Germinal center (tissue), 1 donor: ENCODE results near the gene BZW1.

ENCODE experiments used
- DNase-seq: peaks from one replicate; pipeline ENCODE4 v3.0.0; 2012; ENCODE audit warnings: mixed read lengths, low spot score

Gene BZW1

GRCh38 chr2:200839513-200839912 is 27.8 kb downstream of the BZW1 start:
- DNase-seq: no peak

DNA sequence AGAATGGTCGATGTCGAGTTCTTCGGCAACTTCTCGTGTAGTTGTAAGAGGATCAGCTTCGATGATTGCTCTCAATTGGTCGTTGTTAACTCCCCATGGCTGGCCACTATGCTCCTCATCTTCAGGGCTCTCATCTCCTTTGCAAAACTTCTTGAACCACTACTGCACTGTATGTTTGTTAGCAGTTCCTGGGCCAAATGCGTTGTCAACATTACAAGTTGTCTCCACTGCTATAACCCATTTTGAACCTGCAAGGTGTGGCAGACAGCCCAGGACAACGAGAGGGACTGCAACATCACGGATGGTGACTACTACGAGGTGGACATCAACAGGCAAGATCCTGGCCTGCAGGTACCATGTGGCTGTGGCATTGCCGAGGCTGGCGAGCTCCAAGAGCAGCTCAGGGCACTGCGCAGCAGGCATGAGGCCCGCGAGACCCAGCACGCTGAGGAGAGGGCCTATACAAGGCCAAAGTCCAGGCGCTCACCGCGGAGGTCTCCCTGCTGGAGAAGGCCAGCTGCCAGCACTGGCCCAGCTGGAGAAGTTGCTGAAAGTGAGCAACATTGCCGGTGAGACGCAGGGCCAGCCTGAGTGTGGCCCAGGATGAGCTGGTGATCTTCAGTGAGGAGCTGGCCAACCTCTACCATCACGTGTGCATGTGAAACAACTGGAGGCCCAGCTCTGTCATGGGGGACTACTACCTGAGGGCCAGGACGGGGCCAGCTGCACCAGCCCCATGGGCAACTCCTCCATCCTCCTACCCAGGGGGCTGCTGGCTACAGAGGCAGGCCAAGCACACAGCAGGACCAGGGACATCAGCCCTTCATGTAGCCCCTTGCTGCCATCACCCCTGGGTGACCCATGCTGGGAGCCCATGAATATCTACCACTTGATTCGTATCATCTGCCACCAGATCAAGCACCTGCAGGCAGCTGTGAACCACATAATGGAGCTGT is 32.6 kb downstream of the BZW1 start:
- no peak for DNase-seq

DNA sequence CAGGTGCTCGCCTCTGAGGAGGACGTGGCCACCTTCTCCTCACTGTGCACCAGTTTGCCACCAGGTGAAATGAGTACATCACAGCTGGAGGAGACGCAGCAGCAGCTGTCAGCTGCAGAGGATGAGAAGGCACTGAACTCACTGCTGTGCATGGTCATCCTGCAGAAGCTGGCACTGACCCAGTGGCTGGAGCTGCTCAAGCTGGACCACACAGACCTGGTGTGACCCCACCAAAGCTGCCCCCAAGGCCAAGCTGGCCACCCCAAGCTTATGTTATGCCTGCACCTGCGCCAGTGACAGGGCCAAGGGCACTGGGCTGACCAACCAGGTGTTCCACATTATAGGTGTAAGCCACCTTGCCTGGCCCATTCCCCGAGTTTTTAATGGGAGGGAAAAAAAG is 33.5 kb downstream of the BZW1 start:
- no peak for DNase-seq

DNA sequence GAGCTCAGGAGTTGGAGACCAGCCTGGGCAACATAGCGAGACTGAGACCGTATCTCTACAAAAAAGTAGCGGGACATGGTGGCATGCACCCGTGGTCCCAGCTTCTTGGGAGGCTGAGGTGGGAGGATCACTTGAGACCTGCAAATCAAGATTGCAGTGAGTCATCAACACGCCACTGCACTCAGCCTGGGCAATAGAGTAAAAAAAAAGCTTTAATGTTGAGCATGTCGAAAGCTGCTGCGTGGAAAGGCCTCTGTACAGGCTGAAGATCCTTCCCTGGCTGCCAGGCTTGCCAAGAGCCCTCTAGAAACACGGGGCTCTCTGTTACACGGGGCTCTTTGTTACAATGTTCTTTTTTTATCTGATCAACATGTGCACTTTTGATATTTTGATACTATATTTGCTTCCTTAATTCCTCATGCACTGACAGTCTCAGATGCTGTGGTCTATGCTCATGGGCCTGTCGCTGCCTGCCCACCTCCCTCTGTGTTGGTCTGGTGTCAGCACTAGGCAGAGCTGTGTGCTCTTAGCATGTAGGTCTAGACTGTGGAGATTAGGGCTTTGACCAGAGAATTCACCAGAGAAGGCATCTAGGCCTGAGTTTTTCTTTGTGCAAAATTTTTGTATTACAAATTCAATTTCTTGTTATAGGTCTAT is 34.1 kb downstream of the BZW1 start:
- no peak for DNase-seq

- DNase-seq: no peak
Measured at GRCh38 chr2:200847269-200847668, 35.6 kb downstream of the BZW1 start.

DNA sequence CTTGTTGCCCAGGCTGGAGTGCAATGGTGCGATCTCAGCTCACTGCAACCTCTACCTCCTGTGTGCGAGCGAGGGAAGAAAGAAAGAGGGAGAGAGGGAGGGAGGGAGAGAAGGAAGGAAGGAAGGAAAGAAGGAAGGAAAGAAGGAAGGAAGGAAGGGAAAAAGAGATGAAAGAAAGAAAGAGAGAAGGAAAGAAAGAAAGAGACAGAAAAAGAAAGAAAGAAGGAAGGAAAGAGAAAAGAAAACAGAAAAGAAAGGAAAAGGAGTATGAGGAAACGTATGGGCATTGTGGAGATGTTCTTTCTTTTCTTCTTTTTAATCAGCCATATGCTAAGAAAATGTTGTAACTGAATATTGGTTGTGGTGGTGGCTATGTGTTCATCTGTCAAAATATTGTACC is 36.2 kb downstream of the BZW1 start:
- DNase-seq: no peak

DNA sequence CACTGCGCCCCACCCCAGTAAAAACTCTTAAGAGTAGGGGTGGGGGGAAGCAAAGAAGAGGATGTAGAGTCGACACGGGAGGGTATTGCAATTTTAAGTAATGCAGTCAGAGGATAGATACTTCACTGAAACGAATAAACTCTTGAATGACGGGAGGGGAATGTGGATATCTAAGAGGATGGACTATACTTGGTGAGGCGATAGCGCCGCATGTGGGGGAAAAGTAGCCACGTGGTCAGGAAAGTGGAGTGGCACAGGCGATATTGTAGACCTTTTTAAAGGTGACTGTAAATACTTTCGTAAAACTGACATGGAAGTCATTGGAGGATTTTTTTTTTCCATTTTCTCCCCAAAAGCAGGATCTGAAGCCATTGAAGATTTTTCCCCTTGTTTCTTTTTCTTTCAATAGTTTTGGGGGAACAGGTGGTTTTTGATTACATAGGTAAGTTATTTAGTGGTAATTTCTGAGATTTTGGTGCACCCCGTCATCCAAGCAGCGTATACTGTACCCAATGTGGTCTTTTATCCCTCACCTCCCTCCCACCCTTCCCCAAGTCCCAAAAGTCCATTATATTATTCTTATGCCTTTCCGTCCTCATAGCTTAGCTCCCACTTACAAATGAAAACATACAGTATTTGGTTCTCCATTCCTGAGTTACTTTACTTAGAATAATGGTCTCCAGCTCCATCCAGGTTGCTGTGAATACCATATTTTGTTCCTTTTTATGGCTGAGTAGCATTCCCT is 39.0 kb downstream of the BZW1 start:
- no peak for DNase-seq

GRCh38 chr2:200851398-200852248 is 39.9 kb downstream of the BZW1 start:
- no peak for DNase-seq

GRCh38 chr2:200852605-200853004 is 40.9 kb downstream of the BZW1 start:
- DNase-seq: no peak

- DNase-seq: no peak
Measured at GRCh38 chr2:200856806-200857205, 45.1 kb downstream of the BZW1 start.

DNA sequence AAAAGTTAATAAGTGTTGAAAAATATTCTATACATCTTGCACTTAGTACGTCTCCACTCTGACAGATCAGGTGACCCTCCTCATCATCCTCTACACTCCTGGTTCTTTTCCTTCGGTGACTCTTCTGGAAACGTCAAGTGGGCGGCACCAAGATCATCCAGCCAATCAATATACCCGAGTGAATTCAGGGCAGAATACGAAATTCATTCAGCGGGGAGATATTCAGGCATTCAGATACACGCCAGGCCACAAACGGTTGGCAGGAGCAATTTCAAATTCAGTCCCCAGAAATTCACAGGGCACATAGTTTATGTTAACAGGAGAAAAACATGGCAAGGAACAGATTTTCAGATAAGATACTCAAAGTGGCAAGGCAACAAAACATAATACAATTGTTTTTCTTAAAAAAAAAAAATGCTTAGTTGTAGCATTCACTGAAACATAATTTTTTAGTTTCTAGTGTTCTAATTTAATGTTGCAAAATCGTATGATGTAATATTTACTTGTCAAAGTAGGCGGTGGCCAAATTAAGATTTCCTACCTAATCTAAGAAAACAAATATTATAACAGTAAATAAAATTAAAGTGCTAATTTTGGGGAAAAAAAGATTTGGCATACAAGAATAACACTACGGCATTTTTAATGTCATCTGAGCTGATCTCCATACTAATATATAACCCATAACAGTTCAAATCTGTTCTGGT is 48.5 kb downstream of the BZW1 start:
- DNase-seq: no peak

DNA sequence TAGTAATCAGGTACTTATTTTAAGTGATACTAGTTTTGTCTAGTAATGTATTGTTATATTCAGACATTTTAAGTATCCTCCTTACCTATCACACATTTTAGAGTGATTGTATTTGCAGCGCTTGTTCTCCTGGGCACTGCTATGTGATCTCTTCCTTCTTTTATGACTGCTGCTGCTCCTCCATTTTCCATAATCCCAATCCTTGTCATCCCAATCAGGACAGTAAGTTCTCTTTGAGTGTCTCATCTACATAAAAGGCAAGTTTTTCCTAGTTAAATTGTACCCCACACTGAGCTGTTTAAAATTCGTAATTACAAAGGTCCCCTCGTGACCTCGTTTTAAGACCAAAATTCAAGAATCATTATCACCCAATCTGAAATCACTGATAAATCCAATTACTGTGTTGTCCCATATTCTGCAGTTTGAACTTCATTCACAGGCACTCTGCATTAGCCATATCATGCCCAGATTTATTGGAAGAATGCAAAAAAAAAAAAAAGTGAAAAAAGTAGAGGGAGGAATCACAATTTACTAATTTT is 50.0 kb downstream of the BZW1 start:
- DNase-seq: no peak

GRCh38 chr2:200862532-200863000 is 50.9 kb downstream of the BZW1 start:
- DNase-seq: no peak

DNA sequence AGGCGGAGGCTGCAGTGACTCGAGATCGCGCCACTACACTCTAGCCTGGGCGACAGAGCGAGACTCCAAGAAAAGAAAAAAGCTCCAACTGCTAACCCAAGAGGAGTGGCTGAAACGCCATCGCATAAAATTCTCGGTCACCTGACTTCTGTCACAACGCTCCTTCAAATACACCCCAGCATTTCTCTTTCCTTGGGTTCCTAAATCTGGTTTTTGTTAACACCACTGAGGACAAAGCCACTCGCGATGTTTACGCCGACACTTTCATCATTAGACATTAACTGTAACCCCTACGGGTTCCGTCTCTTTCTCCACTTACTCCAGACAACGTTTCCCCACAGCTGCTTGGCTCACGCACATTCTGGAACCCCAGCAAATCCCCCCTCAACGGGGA is 52.1 kb downstream of the BZW1 start:
- DNase-seq: no peak

- peak; percentile 93 for DNase-seq
Measured at GRCh38 chr2:200864176-200865034, 52.7 kb downstream of the BZW1 start, which contains the start of gene CLK1. TSS of gene CLK1 (minus strand) at chr2:200864658. CDS start at chr2:200861862, 2,796 bp downstream.

GRCh38 chr2:200869014-200869413 is 57.3 kb downstream of the BZW1 start:
- no peak for DNase-seq

DNA sequence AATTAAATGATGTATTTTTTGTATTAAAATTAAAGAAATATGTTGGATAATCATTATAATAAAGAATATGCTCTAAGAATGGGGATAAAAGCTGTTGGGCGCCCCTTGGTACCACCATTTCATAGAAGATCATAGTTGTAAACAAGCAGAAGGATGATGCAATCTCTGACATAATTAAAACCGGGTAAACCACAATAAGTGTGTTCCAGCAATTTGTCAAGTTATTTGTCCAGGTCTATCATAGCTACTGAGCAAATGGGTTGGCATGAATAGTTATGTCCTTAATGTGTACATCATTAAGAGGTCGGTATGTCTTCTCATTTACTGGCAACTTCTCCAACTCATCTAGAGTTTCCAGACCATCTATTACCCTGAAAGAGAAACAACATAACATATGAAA is 59.4 kb downstream of the BZW1 start:
- no peak for DNase-seq

GRCh38 chr2:200873560-200873959 is 61.9 kb downstream of the BZW1 start:
- DNase-seq: no peak
